Measurements from ENCODE around the gene SIM1.

Gene SIM1

DNA sequence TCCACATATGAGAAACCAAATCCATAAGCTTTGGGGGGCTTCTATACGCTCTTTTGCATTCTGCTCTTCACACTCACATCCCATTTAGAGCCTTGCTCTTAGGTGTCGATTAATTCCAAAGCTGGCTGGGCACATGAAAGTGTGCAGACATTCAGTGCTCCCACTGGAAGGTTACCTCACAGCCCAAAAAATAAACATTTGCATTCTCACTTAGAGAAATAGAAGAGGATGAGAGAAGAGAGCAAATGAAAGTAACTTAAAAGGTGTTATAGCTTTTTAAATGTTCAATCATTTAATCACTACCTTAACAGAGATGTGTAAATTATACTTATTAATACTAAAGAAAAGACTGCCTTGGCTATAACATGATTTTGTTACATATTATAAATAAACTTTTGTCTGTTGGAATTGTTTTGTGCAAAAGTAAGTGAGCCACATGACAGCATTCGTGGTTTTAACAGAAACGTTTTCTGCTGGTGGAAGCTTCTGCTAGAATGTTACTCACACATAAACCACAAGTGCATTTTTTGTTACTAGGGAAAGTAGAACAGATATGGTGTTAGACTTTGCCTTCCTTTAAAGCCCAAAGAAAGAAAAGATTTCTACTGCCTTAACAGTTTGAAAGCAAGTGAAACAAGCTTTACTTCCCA, 116.7 kb downstream of the SIM1 start:
- DNase-seq = no peak

DNA sequence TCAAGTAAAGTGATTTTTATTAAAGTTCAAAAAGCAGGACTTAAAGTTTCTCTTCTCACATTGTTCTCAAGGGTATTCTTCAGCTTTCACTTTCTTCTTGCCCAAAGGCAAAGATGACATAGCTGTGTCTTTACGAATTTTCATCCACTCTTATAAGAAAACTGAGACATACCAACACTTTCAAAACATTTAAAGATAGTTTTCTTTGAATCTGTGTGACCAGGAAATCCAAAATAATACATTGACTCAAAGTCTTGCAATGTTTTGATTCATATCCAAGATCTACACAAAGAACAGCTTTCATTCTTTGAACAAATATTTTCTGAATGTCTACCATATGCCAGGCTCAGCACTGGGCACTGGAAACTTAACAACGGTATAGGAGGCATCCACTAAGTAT, 117.9 kb downstream of the SIM1 start:
- no peak for DNase-seq

DNA sequence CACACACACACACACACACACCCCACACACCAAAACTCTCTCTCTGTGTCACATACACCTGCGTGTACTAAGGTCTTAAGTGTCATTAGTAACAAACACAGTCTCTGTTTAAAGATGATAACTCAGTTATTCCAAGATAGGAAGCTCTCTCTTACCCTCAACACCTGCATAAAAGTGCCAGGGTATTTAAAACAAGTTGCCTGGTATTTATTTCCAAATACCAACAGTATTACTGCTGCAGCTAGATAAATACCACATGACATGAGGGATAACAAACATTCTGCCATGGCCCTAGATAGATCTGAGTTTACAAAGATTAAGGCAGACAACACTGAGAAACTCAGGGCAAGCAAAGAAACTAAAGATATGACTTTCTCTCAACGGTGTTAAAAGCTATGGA, 118.5 kb downstream of the SIM1 start:
- DNase-seq = no peak

DNA sequence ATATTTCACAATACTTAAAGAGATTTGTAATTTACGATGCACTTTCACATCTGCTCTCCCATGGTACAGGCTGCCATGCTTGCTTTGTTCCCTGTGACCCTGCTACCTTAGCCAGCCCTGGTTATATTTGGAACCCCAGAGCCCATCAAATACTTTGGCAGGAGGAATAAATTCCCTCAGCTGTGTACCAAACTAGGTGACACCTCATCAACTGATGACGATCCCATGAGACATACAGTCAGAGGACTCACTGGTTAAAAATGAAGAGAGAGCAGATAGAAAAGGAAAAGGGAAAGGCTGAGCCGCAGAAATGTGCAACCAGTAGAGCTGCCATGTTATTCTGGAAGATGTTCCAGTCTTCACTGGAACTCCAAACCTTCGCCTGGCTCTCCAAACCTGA, 120.0 kb downstream of the SIM1 start:
- DNase-seq = no peak

DNA sequence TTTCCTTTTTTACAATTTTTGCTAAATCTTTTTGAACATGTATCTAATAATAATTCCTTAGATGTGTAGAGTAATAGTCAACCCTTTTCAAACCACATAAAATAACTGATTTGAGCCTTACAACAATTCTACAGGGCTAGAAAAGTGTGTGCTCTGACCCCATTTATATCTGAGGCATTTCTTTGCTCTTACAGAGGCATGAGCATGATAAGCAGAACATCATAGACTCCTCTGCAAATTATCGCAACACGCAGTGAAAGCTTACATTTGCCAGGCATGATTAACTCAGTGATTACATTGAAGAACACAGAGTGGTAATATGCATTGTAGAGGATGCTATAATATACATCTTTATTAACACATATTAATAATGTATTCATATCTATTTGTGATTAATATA, 120.4 kb downstream of the SIM1 start:
- DNase-seq = no peak

DNA sequence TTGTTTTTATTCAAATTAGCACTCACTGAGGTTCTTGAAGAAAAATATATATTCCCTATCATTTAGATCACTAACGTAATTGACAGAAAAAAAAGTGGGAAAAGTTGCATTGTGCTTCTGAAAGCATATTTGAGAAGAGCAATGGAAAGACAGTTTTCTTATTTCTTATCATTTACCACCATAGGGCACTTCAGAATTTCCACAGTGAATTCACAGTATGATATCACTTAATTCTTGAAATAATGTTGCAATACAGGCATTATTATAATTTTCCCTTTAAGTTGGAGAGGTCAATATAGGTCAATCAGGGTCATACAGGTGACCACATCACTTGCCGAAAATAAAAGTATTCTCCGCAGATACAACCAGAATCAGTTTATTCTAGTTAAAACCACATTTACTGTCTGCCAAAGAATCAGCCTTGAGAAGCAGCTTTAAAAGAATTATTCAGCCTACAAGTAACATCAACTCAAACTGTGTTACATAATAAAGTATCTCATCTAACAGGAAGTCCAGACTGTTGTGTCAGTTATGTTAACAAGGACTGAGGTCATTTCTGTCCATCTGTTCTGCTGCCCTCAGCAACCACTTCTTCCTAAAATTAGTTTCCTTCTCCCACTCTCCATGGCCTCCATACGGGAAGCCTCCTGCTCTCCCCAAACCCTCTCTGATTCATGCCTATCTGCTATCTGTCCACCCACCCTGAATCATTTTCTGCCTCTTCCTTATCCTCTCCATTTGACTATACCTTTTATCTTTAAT, 121.2 kb downstream of the SIM1 start:
- no peak for DNase-seq

DNA sequence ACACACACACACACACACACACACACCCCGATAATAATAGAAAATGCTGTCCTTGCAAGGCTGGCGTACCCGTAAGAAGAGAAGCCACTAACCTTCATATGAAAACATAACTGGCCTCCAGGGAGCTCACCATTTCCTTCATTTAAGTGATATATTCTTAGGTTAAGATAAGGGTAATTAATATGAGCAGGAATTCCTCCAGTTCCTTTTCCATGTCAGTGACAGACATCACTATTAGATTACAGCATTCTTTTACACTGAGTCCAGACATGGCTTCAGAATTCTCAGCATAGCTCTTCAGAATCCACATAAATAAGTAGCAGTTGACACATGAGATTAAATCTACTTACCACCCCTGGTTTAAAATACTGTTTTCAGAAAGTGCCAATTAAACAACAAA, 121.9 kb downstream of the SIM1 start:
- DNase-seq = no peak

DNA sequence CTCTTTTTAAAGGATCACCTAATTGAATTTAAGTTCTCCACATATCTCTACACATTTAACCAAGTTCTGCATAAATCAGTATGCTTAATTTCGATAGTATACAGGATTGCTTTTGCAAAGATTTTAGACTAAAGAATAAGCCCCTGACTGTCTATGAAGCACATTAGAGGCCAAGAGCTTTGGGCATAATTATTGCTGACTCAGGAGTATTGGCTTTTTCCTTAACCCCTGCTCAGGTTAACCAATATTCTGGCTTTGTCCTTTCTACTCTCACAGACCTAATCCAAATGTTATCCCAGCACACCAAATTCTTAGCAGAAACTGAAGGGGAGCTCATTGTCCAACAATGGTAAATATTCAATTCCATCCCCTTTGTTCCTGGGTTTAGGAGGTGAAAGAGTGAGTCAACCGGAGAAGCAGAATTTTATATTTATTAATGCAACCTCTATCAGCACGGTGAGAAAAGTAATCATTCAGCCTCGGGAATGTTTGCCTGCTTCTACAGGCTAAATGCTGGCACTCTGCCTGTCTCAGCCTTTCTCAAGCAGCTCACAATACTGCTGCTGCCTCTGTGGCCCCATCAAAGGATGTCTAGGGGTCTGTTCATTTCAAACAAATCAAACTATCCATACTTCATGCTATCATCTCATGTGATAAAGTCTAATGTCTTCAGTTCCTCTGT, 125.0 kb downstream of the SIM1 start:
- DNase-seq = no peak

DNA sequence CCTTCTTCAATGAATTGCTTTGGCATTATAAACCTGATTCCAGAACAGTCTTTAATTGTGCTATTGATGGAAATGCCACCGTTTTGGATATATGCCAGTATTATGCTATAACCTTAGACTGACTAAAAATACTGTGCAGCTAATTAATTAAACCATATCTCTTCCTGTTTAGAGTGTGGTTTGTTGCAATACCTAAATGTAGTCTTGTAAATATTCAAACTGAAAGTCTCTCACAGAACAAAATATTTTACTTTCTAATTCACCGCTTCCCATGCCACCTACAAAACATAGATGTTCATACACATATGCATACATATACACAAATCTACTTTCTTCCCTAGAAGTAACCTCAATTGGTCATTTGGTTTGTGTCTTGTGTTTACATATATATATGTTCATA, 126.6 kb downstream of the SIM1 start:
- no peak for DNase-seq

DNA sequence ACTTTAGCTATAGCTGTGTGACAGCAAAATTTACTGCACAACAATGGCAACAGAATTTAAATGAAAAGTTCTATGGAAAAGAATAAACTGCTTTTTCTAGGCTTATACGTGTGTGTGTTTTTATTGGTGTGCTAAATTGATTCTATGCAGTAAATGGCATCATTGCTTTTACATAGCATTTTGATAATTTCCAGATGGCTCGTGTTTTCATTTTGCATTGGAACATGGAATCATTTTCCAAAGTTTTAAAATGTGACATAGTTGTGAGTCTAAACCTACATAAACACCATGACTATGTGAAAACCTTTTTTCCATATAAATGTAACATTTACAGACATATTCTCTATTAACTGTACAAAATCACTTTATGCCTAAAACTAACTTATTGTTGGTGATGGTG, 127.8 kb downstream of the SIM1 start:
- DNase-seq = no peak

DNA sequence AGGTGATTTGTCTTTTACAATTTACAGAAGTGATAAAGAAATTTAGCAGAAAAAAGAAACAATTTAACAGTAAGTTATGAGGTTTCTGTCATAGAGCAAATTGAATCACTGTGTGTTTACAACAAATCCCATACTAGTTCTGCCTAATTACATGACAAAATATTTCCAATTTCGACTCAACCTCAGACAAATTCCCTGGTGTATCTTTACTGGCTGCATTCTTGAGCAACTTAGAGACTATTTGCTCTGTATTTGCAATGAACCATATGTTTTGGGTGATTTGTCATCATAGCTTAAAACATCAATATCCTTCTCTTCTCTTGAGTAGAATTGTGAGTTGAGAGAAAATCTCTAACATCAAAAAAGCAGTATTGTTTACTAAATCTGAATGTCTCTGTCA, 128.7 kb downstream of the SIM1 start:
- no peak for DNase-seq
